NT2/D1 (cell line): ENCODE data around the gene COX4I1.
A peak's percentile ranks its signal among the peaks of the same experiment; 100 is the strongest.

Experiments used
- DNase-seq: peaks from one replicate; pipeline ENCODE4 v3.0.0-alpha.2; 2011; ENCODE audit warnings: low read depth, low spot score
- H3K27me3 ChIP-seq: 2 replicates; pipeline ENCODE4 v1.6.0; 2011; ENCODE audit warnings: mild to moderate bottlenecking; ENCODE audit not compliant: insufficient read length, insufficient read depth
- H3K36me3 ChIP-seq: 2 replicates; pipeline ENCODE4 v1.6.1; 2011; ENCODE audit warnings: mild to moderate bottlenecking, low read length, mixed read lengths; ENCODE audit not compliant: insufficient read depth, insufficient read length
- H3K4me1 ChIP-seq: 2 replicates; pipeline ENCODE4 v1.5.1; 2011; ENCODE audit not compliant: insufficient read depth, insufficient read length
- H3K4me3 ChIP-seq: 2 replicates; pipeline ENCODE4 v1.5.1; 2011; ENCODE audit warnings: low read depth; ENCODE audit not compliant: insufficient read length
- H3K9ac ChIP-seq: 2 replicates; pipeline ENCODE4 v1.6.0; 2011; ENCODE audit warnings: low read depth; ENCODE audit not compliant: insufficient read length
- H3K9me3 ChIP-seq: 2 replicates; pipeline ENCODE4 v1.5.1; 2011; ENCODE audit warnings: mild to moderate bottlenecking, low read length; ENCODE audit not compliant: insufficient read depth
- SUZ12 ChIP-seq: IDR thresholded peaks from 2 replicates; pipeline ENCODE4 v1.6.1; 2011; ENCODE audit not compliant: insufficient read length, insufficient read depth; ENCODE audit errors: extremely low read depth
- YY1 ChIP-seq: IDR thresholded peaks from 2 replicates; pipeline ENCODE4 v1.6.1; 2011; ENCODE audit not compliant: insufficient read length, insufficient read depth
- ZNF274 ChIP-seq: IDR thresholded peaks from 2 replicates; pipeline ENCODE4 v1.6.1; 2011; ENCODE audit warnings: mild to moderate bottlenecking, low read depth, low read length

Gene COX4I1

DNA sequence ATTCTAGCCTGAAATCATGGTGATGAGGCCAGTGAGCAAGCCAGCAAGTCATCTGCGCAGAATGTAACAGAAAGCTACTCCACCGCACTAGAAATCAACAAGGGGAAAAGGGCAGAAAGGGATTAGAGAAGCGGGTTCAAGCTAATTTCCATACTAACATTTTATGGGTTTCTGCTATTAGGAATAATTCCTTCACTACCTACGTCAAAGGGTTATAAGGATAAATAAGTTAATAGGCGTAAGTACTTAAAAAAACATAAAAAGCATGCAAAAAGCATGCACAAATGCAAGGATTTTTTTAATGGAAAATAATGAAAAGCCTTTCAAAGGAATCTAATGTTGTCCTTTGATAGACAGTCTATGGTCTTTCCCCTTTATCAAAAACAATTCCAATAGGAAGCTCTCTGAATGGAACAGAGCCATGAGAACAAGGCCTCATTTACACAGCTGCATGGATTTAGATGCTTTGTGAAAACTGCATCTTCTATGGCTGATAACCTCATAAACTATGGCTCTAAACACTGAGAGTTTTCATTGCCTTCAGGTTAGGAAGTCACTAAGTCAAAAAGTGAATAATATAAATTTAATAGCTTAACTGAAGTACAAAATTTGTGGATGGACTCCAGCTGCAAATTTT, 5.7 kb upstream of the COX4I1 start:
- peaks cover 82% of the 10 kb centered on the region for H3K36me3 ChIP-seq
- DNase-seq: no peak
- H3K4me3 ChIP-seq: no peak overlapping the region
- H3K9me3 ChIP-seq: no peaks in the 10 kb centered on the region
- TF ChIP-seq SUZ12: no peak
- no peak for TF ChIP-seq YY1
- TF ChIP-seq ZNF274: no peak
- H3K4me1 ChIP-seq: peaks cover 5% of the 10 kb centered on the region
- no peaks in the 10 kb centered on the region for H3K27me3 ChIP-seq
- H3K9ac ChIP-seq: no peak overlapping the region

DNA sequence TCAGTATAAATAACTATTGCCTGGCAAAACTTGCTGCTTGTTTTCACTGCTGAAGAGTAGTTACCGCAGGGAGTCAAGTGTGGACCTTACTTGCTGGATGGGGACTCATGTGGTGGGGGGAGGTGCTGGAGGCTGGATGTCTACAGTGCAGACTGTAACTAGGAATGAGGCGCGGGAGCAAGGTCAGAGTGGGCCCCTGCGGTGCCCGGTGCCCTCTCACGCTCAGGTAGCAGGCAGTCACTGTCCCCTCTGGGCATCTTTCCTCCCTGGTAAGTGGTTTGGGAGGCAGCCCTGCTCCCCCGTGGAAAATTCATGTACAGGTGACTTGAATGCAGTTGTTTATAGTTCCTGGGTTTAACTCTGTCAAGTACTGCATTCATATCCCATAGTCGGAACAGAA, 4.8 kb upstream of the COX4I1 start:
- DNase-seq: no peak
- Histone ChIP-seq H3K9ac (peak overlapping the region; percentile 26), H3K4me3 (no peak overlapping the region), H3K27me3 (no peaks in the 10 kb centered on the region), H3K36me3 (peaks cover 75% of the 10 kb centered on the region), H3K9me3 (no peaks in the 10 kb centered on the region), H3K4me1 (peaks cover 5% of the 10 kb centered on the region)
- TF ChIP-seq SUZ12 (no peak), ZNF274 (no peak), YY1 (no peak)

- no peak for DNase-seq
- Histone ChIP-seq H3K4me3 (no peak overlapping the region), H3K36me3 (peaks cover 68% of the 10 kb centered on the region), H3K4me1 (peaks cover 5% of the 10 kb centered on the region), H3K9me3 (no peaks in the 10 kb centered on the region), H3K9ac (no peak overlapping the region), H3K27me3 (no peaks in the 10 kb centered on the region)
- no peak for TF ChIP-seq YY1
- TF ChIP-seq SUZ12: no peak
- no peak for TF ChIP-seq ZNF274
These were observed 3.3 kb upstream of the COX4I1 start for GRCh38 chr16:85796152-85796551.

GRCh38 chr16:85796599-85796998, 2.9 kb upstream of the COX4I1 start:
- peaks cover 69% of the 10 kb centered on the region for H3K36me3 ChIP-seq
- TF ChIP-seq YY1 (no peak), SUZ12 (no peak), ZNF274 (no peak)
- no peak for DNase-seq
- H3K27me3 ChIP-seq: no peaks in the 10 kb centered on the region
- no peak overlapping the region for H3K9ac ChIP-seq
- H3K4me1 ChIP-seq: peaks cover 5% of the 10 kb centered on the region
- no peak overlapping the region for H3K4me3 ChIP-seq
- no peaks in the 10 kb centered on the region for H3K9me3 ChIP-seq

DNA sequence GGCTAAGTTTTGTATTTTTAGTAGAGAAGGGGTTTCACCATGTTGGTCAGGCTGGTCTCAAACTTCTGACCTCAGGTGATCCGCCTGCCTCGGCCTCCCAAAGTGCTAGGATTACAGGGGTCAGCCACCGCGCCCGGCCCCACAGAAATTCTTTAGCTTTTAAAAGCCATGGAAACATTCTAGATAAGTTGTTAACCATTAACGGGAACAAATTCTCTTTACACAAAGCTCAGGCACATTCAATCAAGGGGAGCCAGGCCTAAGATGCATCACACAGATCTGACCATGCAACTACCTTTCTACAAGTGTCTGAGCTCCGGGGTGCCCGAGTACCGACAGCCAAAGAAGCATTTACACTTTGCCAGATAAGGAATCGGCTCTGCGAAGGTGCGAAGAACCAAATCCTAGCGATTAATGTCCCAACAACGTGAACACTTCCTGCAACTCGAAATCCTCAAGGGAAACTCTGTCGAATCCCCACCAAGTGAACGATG, 1.2 kb upstream of the COX4I1 start:
- Histone ChIP-seq H3K4me3 (peak overlapping the region; percentile 99), H3K27me3 (no peaks in the 10 kb centered on the region), H3K36me3 (peaks cover 69% of the 10 kb centered on the region), H3K9ac (peak overlapping the region; percentile 100), H3K4me1 (peaks cover 5% of the 10 kb centered on the region), H3K9me3 (no peaks in the 10 kb centered on the region)
- TF ChIP-seq SUZ12 (no peak), YY1 (no peak), ZNF274 (no peak)
- no peak for DNase-seq

DNA sequence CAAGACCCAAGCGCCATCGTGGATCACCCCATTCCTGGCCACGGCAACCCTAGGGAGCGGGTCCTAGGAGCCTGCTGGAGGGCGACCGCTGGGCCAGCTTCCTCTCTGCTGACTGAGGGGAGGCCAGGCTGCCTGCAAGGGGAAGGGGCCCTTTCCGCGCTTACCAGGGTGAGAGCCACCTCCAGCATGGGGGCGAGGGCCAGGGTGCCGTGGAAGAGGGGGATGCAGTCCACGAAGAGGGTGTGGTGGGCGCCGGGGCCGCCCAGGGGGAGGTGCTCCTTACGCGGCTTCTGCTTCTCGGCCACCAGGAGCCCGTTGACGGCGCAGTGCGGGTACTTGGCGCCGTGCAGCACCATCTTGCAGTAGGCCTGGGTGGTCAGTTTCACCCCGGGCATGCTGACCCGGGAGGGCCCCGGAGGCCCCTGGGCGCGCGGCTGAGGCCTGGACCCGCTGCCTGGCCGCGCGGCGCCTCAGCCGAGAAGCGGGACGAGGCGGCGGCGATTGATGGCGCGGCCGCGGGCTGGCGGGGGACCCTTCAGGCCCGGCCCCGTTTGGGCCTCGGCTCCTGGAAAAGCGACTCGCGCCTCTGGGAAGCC, 496 bp upstream of the COX4I1 start:
- DNase-seq: no peak
- Histone ChIP-seq H3K4me3 (peak overlapping the region; percentile 99), H3K36me3 (peaks cover 69% of the 10 kb centered on the region), H3K27me3 (no peaks in the 10 kb centered on the region), H3K9ac (peak overlapping the region; percentile 100), H3K4me1 (peaks cover 7% of the 10 kb centered on the region), H3K9me3 (no peaks in the 10 kb centered on the region)
- TF ChIP-seq ZNF274 (no peak), SUZ12 (no peak), YY1 (no peak)

GRCh38 chr16:85800321-85800669, 800 bp downstream of the COX4I1 start:
- Histone ChIP-seq H3K9me3 (no peaks in the 10 kb centered on the region), H3K27me3 (no peaks in the 10 kb centered on the region), H3K36me3 (peaks cover 67% of the 10 kb centered on the region), H3K9ac (peak overlapping the region; percentile 100), H3K4me1 (peaks cover 7% of the 10 kb centered on the region), H3K4me3 (peak overlapping the region; percentile 99)
- DNase-seq: no peak
- TF ChIP-seq ZNF274: no peak
- no peak for TF ChIP-seq SUZ12
- TF ChIP-seq YY1: no peak
